Suprapubic skin (tissue), 4 donors: ENCODE data around the gene TRIM60.

Experiments used
- CTCF ChIP-seq, 2 donors: fragments of 200-600 bp in 1 of 2; fragments of 450-650 bp in 1 of 2; sonication (generic) in 1 of 2; IDR thresholded peaks; one replicate each; pipeline ENCODE4 v1.5.1; 2016 to 2019; ENCODE audit warnings: antibody characterized with exemption in 2 of 2, mild to moderate bottlenecking in 1 of 2, moderate library complexity in 1 of 2
- POLR2A ChIP-seq, 2 donors: fragments of 450-650 bp; IDR thresholded peaks; one replicate each; pipeline ENCODE4 v1.6.1; 2017; ENCODE audit warnings: antibody characterized with exemption in 2 of 2, mild to moderate bottlenecking in 2 of 2, moderate library complexity in 2 of 2
- POLR2AphosphoS5 ChIP-seq, 3 donors: sonication (generic); formaldehyde crosslinking; IDR thresholded peaks; one replicate each; pipeline ENCODE4 v1.6.1; 2017; ENCODE audit warnings: antibody characterized with exemption in 3 of 3

- TF ChIP-seq CTCF (IDR thresholded peaks at IDR 0.05) (no peak), POLR2A (IDR thresholded peaks at IDR 0.05) (no peak), POLR2AphosphoS5 (IDR thresholded peaks at IDR 0.05) (no peak)
Observed at GRCh38 chr4:165031436-165032211, at the start of gene TRIM60.
